ENCODE measurements around the gene TNFRSF1A.
A peak's percentile ranks its signal among the peaks of the same experiment; 100 is the strongest.

The TNFRSF1A gene

DNA sequence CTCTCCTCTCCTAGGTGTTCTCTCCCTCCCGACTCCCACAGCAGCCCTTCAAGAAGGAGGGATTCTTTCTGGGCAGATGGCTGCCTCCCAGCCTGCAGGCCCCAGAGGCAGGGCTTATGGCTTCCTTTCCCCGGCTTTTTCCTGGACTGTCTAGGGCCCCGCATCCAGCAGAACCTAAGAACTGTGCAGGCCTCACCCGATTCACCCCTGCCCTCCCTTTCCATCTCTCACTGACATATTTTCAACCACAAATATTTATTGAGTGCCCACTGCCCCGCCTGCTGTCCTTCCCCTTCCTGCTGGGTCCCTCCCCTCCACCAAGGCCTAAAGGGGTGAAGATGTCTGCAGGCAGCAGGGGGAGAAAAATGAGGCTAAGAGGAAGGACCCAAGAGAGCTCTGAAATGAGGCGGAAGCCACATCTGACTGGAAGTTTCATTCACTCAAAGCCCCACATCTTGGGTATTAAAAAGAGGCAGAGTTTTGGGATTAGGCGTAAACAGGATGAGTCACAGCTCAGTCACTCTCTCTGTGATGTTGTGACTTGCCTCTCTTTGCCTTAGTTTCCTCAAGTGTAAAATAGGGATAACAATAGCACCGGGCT is 30.6 kb upstream of the TNFRSF1A start:
- H3K23ac ChIP-seq (ENCODE audit: low read depth, low read length, poor library complexity) = no peak overlapping the region
- no peak overlapping the region for H2BK15ac ChIP-seq (ENCODE audit: low read length)
- H3K14ac ChIP-seq (ENCODE audit: low read length) = no peak overlapping the region
- peak overlapping the region; percentile 86 for H2AFZ ChIP-seq (ENCODE audit: low read length)
- peaks cover 46 to 55% of the 10 kb centered on the region in 2 donors for H3K4me1 ChIP-seq (ENCODE audit: control insufficient read depth in 2 of 2, insufficient read depth in 1 of 2, low read depth in 1 of 2, low read length in 2 of 2)
- no peaks in the 10 kb centered on the region for H3K79me1 ChIP-seq (ENCODE audit: low read depth, low read length)
- no peak overlapping the region for H2BK5ac ChIP-seq (ENCODE audit: low read length)
- H2BK120ac ChIP-seq (ENCODE audit: low read depth, low read length) = no peak overlapping the region
- no CpG with 5 or more reads among the region's 8 CpGs for WGBS, 2 donors (ENCODE audit: extremely low coverage in 2 of 2, insufficient read length in 2 of 2, insufficient replicate concordance in 1 of 2)
- H3K4me2 ChIP-seq (ENCODE audit: insufficient read depth, low read length, poor library complexity, severe bottlenecking) = no peak overlapping the region
- H3K18ac ChIP-seq (ENCODE audit: low read length) = peak overlapping the region; percentile 69
- DNase-seq (ENCODE audit: low spot score) = no peak
- peak overlapping the region; percentile 4 for H2BK12ac ChIP-seq (ENCODE audit: low read length)
- no peak overlapping the region for H3K4ac ChIP-seq (ENCODE audit: low read length)
- H3K36me3 ChIP-seq (replicated peaks in 1 of 2; ENCODE audit: control insufficient read depth in 2 of 2, insufficient read depth in 2 of 2, low read length in 2 of 2) = no peaks in the 10 kb centered on the region
- peaks cover 0 to 12% (median 0%) of the 10 kb centered on the region in 3 experiments for H3K27me3 ChIP-seq (ENCODE audit: control insufficient read depth in 3 of 3, insufficient read depth in 3 of 3, low read depth in 1 of 3, low read length in 3 of 3)
- no peak overlapping the region for H4K91ac ChIP-seq (ENCODE audit: low read depth, low read length, poor library complexity)
- H3K9ac ChIP-seq (ENCODE audit: low read depth, low read length, poor library complexity) = peak overlapping the region; percentile 24
- peak overlapping the region; percentile 27 for H2AK5ac ChIP-seq (ENCODE audit: low read depth, low read length)
- peak overlapping the region; percentile 9 for H3K27ac ChIP-seq (replicated peaks; ENCODE audit: low read length)
- H4K8ac ChIP-seq (ENCODE audit: low read depth, low read length) = no peak overlapping the region
- no peaks in the 10 kb centered on the region for H3K9me3 ChIP-seq (replicated peaks in 1 of 2; ENCODE audit: control insufficient read depth in 2 of 2, insufficient read depth in 1 of 2, low read depth in 1 of 2, low read length in 2 of 2)
- no peak overlapping the region for H3K4me3 ChIP-seq (ENCODE audit: low read length in 2 of 2)

DNA sequence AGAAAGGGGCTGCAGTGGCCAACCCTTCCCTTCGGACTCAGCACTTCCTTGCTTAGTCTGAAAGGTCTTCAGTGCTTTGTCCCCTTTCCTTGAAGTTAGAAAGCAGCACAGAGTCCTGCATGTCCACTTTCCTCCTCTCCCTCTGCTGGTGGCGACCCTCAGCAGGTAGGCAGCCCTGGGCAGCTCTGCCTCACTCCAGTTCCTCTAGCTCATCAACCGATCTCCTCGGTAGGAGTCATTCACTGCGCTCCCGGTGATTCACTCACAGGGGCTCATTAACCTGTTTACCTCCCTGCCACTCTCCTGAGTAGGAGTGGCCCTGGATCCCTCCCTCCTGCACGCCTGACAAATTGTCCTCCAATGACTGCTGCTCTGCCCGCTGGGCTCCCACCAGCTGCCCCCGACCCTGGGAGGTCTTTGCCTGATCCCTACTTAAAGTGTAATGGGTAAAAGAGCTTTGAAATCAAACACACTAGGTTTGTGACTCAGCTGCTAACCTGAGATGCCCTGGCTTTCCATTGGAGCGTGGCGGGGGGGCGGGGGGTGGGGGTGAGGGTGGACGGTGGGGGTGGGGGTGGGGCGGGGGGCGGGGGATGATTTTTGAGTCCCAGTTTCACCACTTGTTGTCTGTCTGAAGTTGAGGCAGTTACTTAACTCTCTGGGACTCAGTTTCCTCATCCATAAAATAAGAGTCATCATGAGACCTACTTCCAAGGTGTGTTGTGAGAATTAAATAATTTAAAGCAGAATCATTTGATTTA is 29.3 kb upstream of the TNFRSF1A start:
- no peak overlapping the region for H2BK120ac ChIP-seq (ENCODE audit: low read depth, low read length)
- H3K4me2 ChIP-seq (ENCODE audit: insufficient read depth, low read length, poor library complexity, severe bottlenecking) = no peak overlapping the region
- H3K4me3 ChIP-seq (ENCODE audit: low read length in 2 of 2) = no peak overlapping the region
- no peak overlapping the region for H3K14ac ChIP-seq (ENCODE audit: low read length)
- H2BK15ac ChIP-seq (ENCODE audit: low read length) = no peak overlapping the region
- no peak overlapping the region for H3K9ac ChIP-seq (ENCODE audit: low read depth, low read length, poor library complexity)
- DNase-seq (ENCODE audit: low spot score) = peak; percentile 50
- peaks cover 0 to 12% (median 0%) of the 10 kb centered on the region in 3 experiments for H3K27me3 ChIP-seq (ENCODE audit: control insufficient read depth in 3 of 3, insufficient read depth in 3 of 3, low read depth in 1 of 3, low read length in 3 of 3)
- H3K18ac ChIP-seq (ENCODE audit: low read length) = peak overlapping the region; percentile 50
- H3K4me1 ChIP-seq (ENCODE audit: control insufficient read depth in 2 of 2, insufficient read depth in 1 of 2, low read depth in 1 of 2, low read length in 2 of 2) = peaks cover 34 to 45% of the 10 kb centered on the region in 2 donors
- peak overlapping the region; percentile 6 for H3K23ac ChIP-seq (ENCODE audit: low read depth, low read length, poor library complexity)
- H3K9me3 ChIP-seq (replicated peaks in 1 of 2; ENCODE audit: control insufficient read depth in 2 of 2, insufficient read depth in 1 of 2, low read depth in 1 of 2, low read length in 2 of 2) = no peaks in the 10 kb centered on the region
- H4K8ac ChIP-seq (ENCODE audit: low read depth, low read length) = no peak overlapping the region
- no peaks in the 10 kb centered on the region for H3K36me3 ChIP-seq (replicated peaks in 1 of 2; ENCODE audit: control insufficient read depth in 2 of 2, insufficient read depth in 2 of 2, low read length in 2 of 2)
- no peak overlapping the region for H4K91ac ChIP-seq (ENCODE audit: low read depth, low read length, poor library complexity)
- H2BK12ac ChIP-seq (ENCODE audit: low read length) = no peak overlapping the region
- no peaks in the 10 kb centered on the region for H3K79me1 ChIP-seq (ENCODE audit: low read depth, low read length)
- H2AFZ ChIP-seq (ENCODE audit: low read length) = peak overlapping the region; percentile 78
- no peak overlapping the region for H2BK5ac ChIP-seq (ENCODE audit: low read length)
- H3K4ac ChIP-seq (ENCODE audit: low read length) = no peak overlapping the region
- H2AK5ac ChIP-seq (ENCODE audit: low read depth, low read length) = no peak overlapping the region
- no CpG with 5 or more reads among the region's 15 CpGs for WGBS, 2 donors (ENCODE audit: extremely low coverage in 2 of 2, insufficient read length in 2 of 2, insufficient replicate concordance in 1 of 2)
- H3K27ac ChIP-seq (replicated peaks; ENCODE audit: low read length) = peak overlapping the region; percentile 63

DNA sequence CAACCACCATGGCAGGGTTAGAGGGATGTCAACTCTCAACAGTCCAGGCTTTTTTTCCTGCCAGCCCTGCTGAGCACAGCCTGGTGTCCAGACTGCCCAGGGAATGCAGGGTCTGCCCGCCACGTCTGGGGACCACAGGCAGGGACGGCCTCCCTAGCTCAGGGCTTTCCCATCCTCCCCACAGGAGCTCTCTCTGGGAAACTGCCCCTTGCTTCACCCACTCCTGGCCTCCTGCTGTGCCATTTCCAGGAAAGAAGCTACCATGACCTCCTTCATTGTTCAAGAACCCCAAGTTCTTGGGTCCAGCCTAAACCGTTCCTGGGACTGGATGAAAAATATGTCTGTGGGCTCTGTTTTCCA is 28.7 kb upstream of the TNFRSF1A start:
- WGBS, 2 donors (ENCODE audit: extremely low coverage in 2 of 2, insufficient read length in 2 of 2, insufficient replicate concordance in 1 of 2) = no CpG with 5 or more reads among the region's 4 CpGs
- Histone ChIP-seq H3K4me3 (ENCODE audit: low read length in 2 of 2) (no peak overlapping the region), H2AFZ (ENCODE audit: low read length) (peak overlapping the region; percentile 78), H3K23ac (ENCODE audit: low read depth, low read length, poor library complexity) (no peak overlapping the region), H4K8ac (ENCODE audit: low read depth, low read length) (no peak overlapping the region), H3K9ac (ENCODE audit: low read depth, low read length, poor library complexity) (peak overlapping the region; percentile 9), H3K27ac (replicated peaks; ENCODE audit: low read length) (peak overlapping the region; percentile 63), H3K36me3 (replicated peaks in 1 of 2; ENCODE audit: control insufficient read depth in 2 of 2, insufficient read depth in 2 of 2, low read length in 2 of 2) (no peaks in the 10 kb centered on the region), H3K18ac (ENCODE audit: low read length) (peak overlapping the region; percentile 82), H2BK5ac (ENCODE audit: low read length) (peak overlapping the region; percentile 4), H3K27me3 (ENCODE audit: control insufficient read depth in 3 of 3, insufficient read depth in 3 of 3, low read depth in 1 of 3, low read length in 3 of 3) (peaks cover 0 to 12% (median 0%) of the 10 kb centered on the region in 3 experiments), H3K4me2 (ENCODE audit: insufficient read depth, low read length, poor library complexity, severe bottlenecking) (no peak overlapping the region), H2BK12ac (ENCODE audit: low read length) (peak overlapping the region; percentile 5), H3K4ac (ENCODE audit: low read length) (no peak overlapping the region), H3K9me3 (replicated peaks in 1 of 2; ENCODE audit: control insufficient read depth in 2 of 2, insufficient read depth in 1 of 2, low read depth in 1 of 2, low read length in 2 of 2) (no peaks in the 10 kb centered on the region), H4K91ac (ENCODE audit: low read depth, low read length, poor library complexity) (no peak overlapping the region), H2AK5ac (ENCODE audit: low read depth, low read length) (peak overlapping the region; percentile 57), H2BK15ac (ENCODE audit: low read length) (no peak overlapping the region), H3K4me1 (ENCODE audit: control insufficient read depth in 2 of 2, insufficient read depth in 1 of 2, low read depth in 1 of 2, low read length in 2 of 2) (peaks cover 28 to 39% of the 10 kb centered on the region in 2 donors), H2BK120ac (ENCODE audit: low read depth, low read length) (no peak overlapping the region), H3K14ac (ENCODE audit: low read length) (no peak overlapping the region), H3K79me1 (ENCODE audit: low read depth, low read length) (no peaks in the 10 kb centered on the region)
- DNase-seq (ENCODE audit: low spot score) = no peak

DNA sequence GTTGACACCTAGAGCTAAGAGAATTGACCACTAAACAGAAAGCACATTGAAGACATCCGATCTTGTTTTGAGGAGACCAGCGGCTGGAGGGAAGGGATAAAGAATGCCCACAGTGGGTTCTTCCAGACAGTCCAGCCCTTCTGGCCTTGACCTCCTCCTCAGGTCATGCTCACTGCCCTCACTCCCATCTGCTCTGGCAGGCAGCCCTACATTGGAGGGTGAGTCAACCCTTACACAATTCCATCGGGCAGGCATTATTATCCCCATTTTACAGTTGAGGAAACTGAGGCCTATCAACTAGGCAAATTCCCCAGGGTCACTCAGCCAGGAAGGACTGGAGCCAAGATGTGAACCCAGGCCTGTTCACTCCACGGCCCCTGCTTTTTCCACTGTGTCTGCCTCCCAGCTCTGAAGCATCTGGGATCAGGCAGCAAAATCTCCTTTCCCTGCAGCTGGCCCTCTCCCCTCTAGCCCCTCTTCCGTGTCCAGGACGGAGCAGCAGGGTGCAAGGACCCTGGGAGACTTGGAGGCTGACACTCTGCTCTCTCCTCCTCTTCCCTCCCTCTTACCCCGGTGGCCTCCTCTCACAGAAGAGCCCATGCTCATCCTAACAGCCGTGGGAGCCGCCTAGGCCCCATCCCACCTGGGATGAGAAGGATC is 28.2 kb upstream of the TNFRSF1A start:
- Histone ChIP-seq H4K91ac (ENCODE audit: low read depth, low read length, poor library complexity) (no peak overlapping the region), H3K4me3 (ENCODE audit: low read length in 2 of 2) (no peak overlapping the region), H3K18ac (ENCODE audit: low read length) (peak overlapping the region; percentile 82), H3K23ac (ENCODE audit: low read depth, low read length, poor library complexity) (no peak overlapping the region), H3K4ac (ENCODE audit: low read length) (no peak overlapping the region), H3K79me1 (ENCODE audit: low read depth, low read length) (no peaks in the 10 kb centered on the region), H3K4me1 (ENCODE audit: control insufficient read depth in 2 of 2, insufficient read depth in 1 of 2, low read depth in 1 of 2, low read length in 2 of 2) (peaks cover 23 to 34% of the 10 kb centered on the region in 2 donors), H2BK12ac (ENCODE audit: low read length) (peak overlapping the region; percentile 5), H2AFZ (ENCODE audit: low read length) (no peak overlapping the region), H2BK15ac (ENCODE audit: low read length) (peak overlapping the region; percentile 12), H3K4me2 (ENCODE audit: insufficient read depth, low read length, poor library complexity, severe bottlenecking) (no peak overlapping the region), H2AK5ac (ENCODE audit: low read depth, low read length) (peak overlapping the region; percentile 57), H4K8ac (ENCODE audit: low read depth, low read length) (no peak overlapping the region), H3K27me3 (ENCODE audit: control insufficient read depth in 3 of 3, insufficient read depth in 3 of 3, low read depth in 1 of 3, low read length in 3 of 3) (peaks cover 0 to 10% (median 0%) of the 10 kb centered on the region in 3 experiments), H3K9me3 (replicated peaks in 1 of 2; ENCODE audit: control insufficient read depth in 2 of 2, insufficient read depth in 1 of 2, low read depth in 1 of 2, low read length in 2 of 2) (no peaks in the 10 kb centered on the region), H3K27ac (replicated peaks; ENCODE audit: low read length) (no peak overlapping the region), H2BK5ac (ENCODE audit: low read length) (peak overlapping the region; percentile 4), H3K36me3 (replicated peaks in 1 of 2; ENCODE audit: control insufficient read depth in 2 of 2, insufficient read depth in 2 of 2, low read length in 2 of 2) (no peaks in the 10 kb centered on the region), H2BK120ac (ENCODE audit: low read depth, low read length) (no peak overlapping the region), H3K9ac (ENCODE audit: low read depth, low read length, poor library complexity) (peak overlapping the region; percentile 9), H3K14ac (ENCODE audit: low read length) (no peak overlapping the region)
- DNase-seq (ENCODE audit: low spot score) = no peak
- no CpG with 5 or more reads among the region's 9 CpGs for WGBS, 2 donors (ENCODE audit: extremely low coverage in 2 of 2, insufficient read length in 2 of 2, insufficient replicate concordance in 1 of 2)
